Lung (tissue), 12 donors: Measurements from ENCODE around the gene PDLIM4. TPM values are rescaled to one million over a fixed set of nuclear protein-coding genes. Genes with fewer than 3 reads are reported as not detected.

Experiments
- ATAC-seq: fragments of 200-7000 bp; cut with Tn5 transposase; one replicate; pipeline ENCODE4 v1.9.1; 2020; ENCODE audit warnings: moderate number of reproducible peaks; ENCODE audit not compliant: insufficient read depth, low FRiP score
- DNase-seq, 3 donors: peaks; one replicate each; pipeline ENCODE4 v3.0.0-alpha.2; 2013 to 2017
- H3K27ac ChIP-seq, 2 donors: one replicate each; pipeline ENCODE4 v1.5.1; 2013; ENCODE audit warnings: mild to moderate bottlenecking in 2 of 2, moderate library complexity in 2 of 2, control low read depth in 1 of 2, inconsistent platforms in 1 of 2, low read depth in 1 of 2, low read length in 1 of 2
- H3K27me3 ChIP-seq, 3 donors: one replicate each; pipeline ENCODE4 v1.5.1; 2013; ENCODE audit warnings: low read length in 2 of 3; ENCODE audit not compliant: control insufficient read depth in 3 of 3, insufficient read depth in 3 of 3
- H3K36me3 ChIP-seq, 4 donors: one replicate each; pipeline ENCODE4 v1.5.1; 2013; ENCODE audit warnings: low read length in 4 of 4, mild to moderate bottlenecking in 1 of 4, moderate library complexity in 1 of 4; ENCODE audit not compliant: control insufficient read depth in 4 of 4, insufficient read depth in 4 of 4
- H3K4me1 ChIP-seq, 5 donors: one replicate each; pipeline ENCODE4 v1.5.1; 2013; ENCODE audit warnings: low read length in 5 of 5, mild to moderate bottlenecking in 2 of 5, moderate library complexity in 1 of 5; ENCODE audit not compliant: control insufficient read depth in 5 of 5, insufficient read depth in 5 of 5
- H3K4me3 ChIP-seq: one replicate; pipeline ENCODE4 v1.5.1; 2013; ENCODE audit warnings: mild to moderate bottlenecking, control low read depth, moderate library complexity
- H3K9ac ChIP-seq, 2 donors: one replicate each; pipeline ENCODE4 v1.5.1; 2013; ENCODE audit warnings: low read length in 2 of 2, control low read depth in 1 of 2; ENCODE audit not compliant: insufficient read depth in 1 of 2
- H3K9me3 ChIP-seq, 4 donors: one replicate each; pipeline ENCODE4 v1.5.1; 2013; ENCODE audit warnings: low read length in 3 of 4, mild to moderate bottlenecking in 1 of 4, moderate library complexity in 1 of 4; ENCODE audit not compliant: control insufficient read depth in 4 of 4, insufficient read depth in 3 of 4
- WGBS, 2 donors: extraction: QIAGEN DNeasy Blood & Tissue Kit; methylation state at CpG; one replicate each; pipeline ENCODE4 v1.1.7; 2013; 5-methylcytosine and 5-hydroxymethylcytosine counted together
- polyA plus RNA-seq, 2 donors: library from polyadenylated mRNA; stranded (reverse); fragments of 200-250 nt; gene quantifications; one replicate each; pipeline ENCODE4 v1.2.1, GENCODE V29; 2013
- total RNA-seq, 2 donors: library from RNA; depleted of rRNA in 1 of 2; stranded (reverse); fragments of >200 nt in 1 of 2; gene quantifications; one replicate each; pipeline ENCODE4 v1.2.1, GENCODE V29; 2014 to 2021
- TF ChIP-seq, protein P1 (sequence below): IDR thresholded peaks from 2 replicates; pipeline ENCODE4 v1.5.1; 2012; ENCODE audit warnings: mild to moderate bottlenecking; ENCODE audit errors: control extremely low read depth, extremely low read depth
- donor health status: control.
- donor health status: control.
- donor health status: Bipolar disorder and iron deficiency.
- donor health status: healthy.
- donor health status: DM: yes; HTN: yes; CAD: no.

The PDLIM4 gene
- total and polyA plus RNA-seq, 4 donors = 7.3 to 13.8 (median 9.6) TPM

DNA sequence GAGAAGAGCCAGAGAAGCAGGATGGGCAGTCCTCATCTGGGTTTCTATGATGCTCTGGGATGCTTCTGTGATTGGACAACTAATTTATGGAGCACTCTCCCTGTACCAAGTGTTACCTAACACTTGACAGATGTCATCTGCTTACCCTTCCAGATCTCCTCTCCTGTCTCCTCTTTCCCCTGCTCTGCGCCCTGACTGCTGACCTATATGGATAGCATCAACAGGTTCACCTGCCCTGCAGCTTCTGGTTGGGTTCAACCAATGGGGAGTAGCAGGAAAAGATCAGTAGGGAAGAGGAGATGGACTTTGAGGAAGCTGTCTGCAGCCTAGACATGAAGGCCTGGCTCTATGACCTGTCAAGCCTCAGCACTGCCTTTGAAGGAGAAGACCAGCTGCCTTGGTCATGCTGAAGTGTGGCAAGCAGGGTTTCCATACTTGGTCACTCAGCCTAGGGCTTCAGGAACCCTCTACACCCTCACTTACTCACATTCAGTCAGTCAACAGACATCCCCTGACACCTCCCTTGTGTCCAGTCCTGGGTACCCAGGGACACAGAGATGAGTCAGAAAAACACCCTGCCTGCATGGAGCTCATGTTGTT, 18.5 kb upstream of the PDLIM4 start:
- no peak overlapping the region for H3K9ac ChIP-seq
- 30 to 70% methylated on average over 1 of the region's 1 CpG for WGBS, 2 donors
- H3K27ac ChIP-seq = no peak overlapping the region
- no peaks in the 10 kb centered on the region for H3K36me3 ChIP-seq
- no peaks in the 10 kb centered on the region for H3K4me1 ChIP-seq
- no peaks in the 10 kb centered on the region for H3K27me3 ChIP-seq
- ATAC-seq (no peak), DNase-seq (no peak)
- H3K9me3 ChIP-seq = peaks cover 0 to 10% (median 0%) of the 10 kb centered on the region in 4 donors
- H3K4me3 ChIP-seq = no peak overlapping the region
- TF ChIP-seq, protein P1, sequence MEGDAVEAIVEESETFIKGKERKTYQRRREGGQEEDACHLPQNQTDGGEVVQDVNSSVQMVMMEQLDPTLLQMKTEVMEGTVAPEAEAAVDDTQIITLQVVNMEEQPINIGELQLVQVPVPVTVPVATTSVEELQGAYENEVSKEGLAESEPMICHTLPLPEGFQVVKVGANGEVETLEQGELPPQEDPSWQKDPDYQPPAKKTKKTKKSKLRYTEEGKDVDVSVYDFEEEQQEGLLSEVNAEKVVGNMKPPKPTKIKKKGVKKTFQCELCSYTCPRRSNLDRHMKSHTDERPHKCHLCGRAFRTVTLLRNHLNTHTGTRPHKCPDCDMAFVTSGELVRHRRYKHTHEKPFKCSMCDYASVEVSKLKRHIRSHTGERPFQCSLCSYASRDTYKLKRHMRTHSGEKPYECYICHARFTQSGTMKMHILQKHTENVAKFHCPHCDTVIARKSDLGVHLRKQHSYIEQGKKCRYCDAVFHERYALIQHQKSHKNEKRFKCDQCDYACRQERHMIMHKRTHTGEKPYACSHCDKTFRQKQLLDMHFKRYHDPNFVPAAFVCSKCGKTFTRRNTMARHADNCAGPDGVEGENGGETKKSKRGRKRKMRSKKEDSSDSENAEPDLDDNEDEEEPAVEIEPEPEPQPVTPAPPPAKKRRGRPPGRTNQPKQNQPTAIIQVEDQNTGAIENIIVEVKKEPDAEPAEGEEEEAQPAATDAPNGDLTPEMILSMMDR = no peak

DNA sequence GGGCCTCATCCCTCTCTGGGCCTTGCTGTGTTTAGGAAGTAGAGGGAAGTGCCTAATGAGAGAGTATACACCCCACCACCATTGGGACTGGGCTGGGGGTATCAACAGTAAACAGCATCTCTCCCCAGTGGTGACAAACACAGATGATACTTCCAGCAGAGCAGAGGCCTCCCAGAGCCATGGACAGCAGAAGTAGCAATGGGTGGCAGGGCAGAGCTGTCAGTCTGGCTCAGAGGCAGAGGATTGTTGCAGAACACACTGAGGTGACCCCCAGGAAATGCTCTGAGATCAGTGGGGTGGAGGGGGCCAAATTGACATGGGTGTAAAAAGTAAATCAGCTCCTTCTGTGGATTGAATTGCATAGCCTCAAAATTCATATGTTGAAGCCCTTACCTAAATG, 17.7 kb upstream of the PDLIM4 start:
- TF ChIP-seq, protein P1 = no peak
- Histone ChIP-seq H3K4me3 (no peak overlapping the region), H3K27me3 (no peaks in the 10 kb centered on the region), H3K9ac (no peak overlapping the region), H3K9me3 (peaks cover 0 to 10% (median 2%) of the 10 kb centered on the region in 4 donors), H3K4me1 (no peaks in the 10 kb centered on the region), H3K27ac (no peak overlapping the region), H3K36me3 (no peaks in the 10 kb centered on the region)
- ATAC-seq (no peak), DNase-seq (no peak)

DNA sequence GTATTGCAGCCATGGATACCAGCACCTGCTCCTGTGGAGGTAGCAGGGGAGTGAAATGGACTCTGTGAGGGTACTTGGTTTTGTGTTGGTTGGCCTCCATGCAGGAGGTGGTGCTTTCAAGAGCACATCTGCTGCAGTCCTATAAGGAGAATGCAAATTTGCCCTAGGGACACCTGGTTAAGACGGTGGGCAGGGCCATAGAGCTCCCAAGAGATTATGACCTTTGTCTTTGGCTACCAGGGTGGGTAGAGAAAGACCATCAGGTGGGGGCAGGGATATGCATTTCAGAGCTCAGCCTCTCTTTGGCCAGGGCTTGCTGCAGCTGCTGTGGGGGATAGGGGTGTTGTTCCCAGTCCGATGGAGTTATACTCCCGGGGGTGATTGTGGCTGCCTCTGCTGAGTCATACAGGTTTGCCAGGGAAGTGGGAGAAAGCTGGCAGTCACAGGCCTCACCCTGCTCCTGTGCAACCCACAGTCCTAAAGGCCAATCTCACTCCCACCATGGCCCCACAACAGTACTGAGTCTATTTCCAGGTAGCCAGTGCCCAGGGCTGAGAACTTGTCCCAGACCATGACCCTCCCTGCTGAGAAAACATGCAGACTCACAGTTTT, 14.0 kb upstream of the PDLIM4 start:
- H3K4me1 ChIP-seq = no peaks in the 10 kb centered on the region
- H3K36me3 ChIP-seq = no peaks in the 10 kb centered on the region
- 88 to 96% methylated on average over 3 of the region's 3 CpGs for WGBS, 2 donors
- H3K4me3 ChIP-seq = no peak overlapping the region
- H3K9ac ChIP-seq = no peak overlapping the region
- TF ChIP-seq, protein P1 = no peak
- no peak overlapping the region for H3K27ac ChIP-seq
- peaks cover 0 to 14% (median 10%) of the 10 kb centered on the region in 4 donors for H3K9me3 ChIP-seq
- H3K27me3 ChIP-seq = no peaks in the 10 kb centered on the region
- DNase-seq (peak in 1 of 3 donors; percentile 4), ATAC-seq (no peak)
